Stimulated activated CD8-positive, alpha-beta memory T cell treated with anti-CD3 and anti-CD28 coated beads, Interleukin-15, amount 100 ng/mL, for 1 hour (primary cell): Measurements from ENCODE around the gene TMEM131L.

ENCODE experiments used
- DNase-seq: peaks from one replicate; pipeline ENCODE4 v3.0.0-alpha.2; 2020; ENCODE audit warnings: low read depth

TMEM131L gene

DNA sequence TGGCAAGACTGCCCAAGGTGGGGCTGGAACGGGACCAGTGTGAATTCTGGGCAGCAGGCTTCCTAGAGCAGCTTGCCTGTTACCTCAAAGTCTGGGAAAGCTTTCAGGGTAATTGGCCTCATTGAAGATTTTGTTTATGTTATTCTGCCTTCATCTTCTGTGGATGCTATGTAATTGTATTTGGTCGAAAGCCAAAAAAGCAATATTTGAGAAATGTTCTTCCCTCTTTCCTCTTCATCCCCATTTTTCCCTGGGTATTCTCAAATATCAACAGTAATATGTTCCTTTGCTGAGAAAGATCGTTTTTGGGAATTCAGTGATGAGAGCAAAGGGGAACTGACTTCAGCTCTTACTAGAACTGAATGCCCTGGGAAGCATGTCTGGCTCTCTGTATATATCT, 12.9 kb downstream of the TMEM131L start:
- no peak for DNase-seq

DNA sequence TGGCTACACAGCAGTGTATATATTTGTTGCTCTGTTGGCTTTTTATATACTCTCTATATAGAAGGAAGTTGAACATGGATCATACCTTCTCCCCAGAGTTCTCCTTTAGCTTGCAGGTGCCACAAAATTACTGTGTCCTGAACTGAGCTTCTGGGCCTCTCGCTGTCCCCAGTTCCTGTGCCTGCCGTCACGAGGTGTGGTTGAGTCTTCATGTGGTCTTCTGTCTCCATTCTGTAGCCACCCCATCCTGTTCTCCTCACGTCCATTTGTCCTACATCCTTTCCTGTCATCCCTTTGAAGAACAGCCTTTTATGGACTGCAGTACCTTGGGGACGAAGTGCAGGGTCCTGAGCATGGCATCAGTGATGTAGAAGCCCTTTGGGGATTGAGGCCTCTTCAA, 14.5 kb downstream of the TMEM131L start:
- no peak for DNase-seq

- no peak for DNase-seq
These were observed 15.3 kb downstream of the TMEM131L start for GRCh38 chr4:153481478-153481877.

DNA sequence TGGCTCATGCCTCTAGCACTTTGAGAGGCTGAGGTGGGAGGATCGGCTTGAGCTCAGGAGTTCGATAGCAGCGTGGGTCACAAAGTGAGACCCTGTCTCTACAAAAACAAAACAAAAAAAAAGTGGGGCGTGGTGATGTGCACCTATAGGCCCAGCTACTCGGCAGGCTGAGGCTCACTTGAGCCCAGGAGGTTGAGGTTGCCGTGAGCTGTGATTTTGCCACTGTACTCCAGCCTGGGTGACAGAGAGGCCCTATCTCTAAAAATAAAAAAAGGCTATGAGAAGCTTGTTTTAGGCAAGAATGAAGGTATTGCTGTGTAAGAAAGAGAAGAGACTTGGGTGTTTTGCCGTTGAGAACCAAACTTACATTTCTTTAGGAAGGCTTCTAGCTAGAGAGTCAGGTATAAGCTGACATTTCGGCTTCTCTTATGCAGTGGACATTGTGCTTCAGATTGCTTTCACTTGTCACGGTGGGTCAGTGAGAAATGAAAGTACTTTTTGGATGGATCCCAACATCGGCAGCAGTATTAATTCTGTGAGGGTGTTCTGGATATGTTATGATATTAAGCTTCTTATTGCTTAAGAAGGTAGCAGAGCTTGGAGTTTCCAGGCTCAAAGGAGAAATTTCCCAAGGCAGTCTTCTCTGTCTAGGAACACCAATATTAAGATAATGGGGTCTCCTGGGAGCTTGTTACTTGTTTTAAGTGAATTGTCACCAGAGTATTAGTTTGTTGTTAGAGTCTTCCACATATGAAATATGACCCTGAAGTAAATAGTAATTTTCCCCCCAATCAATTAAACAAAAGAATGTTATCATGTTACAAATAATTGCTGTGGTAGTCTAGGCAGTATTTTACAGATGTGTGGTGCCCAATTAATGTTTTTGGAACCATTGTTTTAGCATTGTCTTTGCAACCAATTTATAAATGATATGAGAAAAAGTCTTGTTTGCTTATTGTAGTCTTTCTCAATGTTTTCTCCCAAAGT, 17.6 kb downstream of the TMEM131L start:
- DNase-seq, result no peak

GRCh38 chr4:153485359-153485758, 19.2 kb downstream of the TMEM131L start:
- DNase-seq, result no peak

- no peak for DNase-seq
These were observed 19.7 kb downstream of the TMEM131L start for GRCh38 chr4:153485860-153486259.

- DNase-seq, result no peak
These were observed 20.4 kb downstream of the TMEM131L start for GRCh38 chr4:153486281-153487151.

DNA sequence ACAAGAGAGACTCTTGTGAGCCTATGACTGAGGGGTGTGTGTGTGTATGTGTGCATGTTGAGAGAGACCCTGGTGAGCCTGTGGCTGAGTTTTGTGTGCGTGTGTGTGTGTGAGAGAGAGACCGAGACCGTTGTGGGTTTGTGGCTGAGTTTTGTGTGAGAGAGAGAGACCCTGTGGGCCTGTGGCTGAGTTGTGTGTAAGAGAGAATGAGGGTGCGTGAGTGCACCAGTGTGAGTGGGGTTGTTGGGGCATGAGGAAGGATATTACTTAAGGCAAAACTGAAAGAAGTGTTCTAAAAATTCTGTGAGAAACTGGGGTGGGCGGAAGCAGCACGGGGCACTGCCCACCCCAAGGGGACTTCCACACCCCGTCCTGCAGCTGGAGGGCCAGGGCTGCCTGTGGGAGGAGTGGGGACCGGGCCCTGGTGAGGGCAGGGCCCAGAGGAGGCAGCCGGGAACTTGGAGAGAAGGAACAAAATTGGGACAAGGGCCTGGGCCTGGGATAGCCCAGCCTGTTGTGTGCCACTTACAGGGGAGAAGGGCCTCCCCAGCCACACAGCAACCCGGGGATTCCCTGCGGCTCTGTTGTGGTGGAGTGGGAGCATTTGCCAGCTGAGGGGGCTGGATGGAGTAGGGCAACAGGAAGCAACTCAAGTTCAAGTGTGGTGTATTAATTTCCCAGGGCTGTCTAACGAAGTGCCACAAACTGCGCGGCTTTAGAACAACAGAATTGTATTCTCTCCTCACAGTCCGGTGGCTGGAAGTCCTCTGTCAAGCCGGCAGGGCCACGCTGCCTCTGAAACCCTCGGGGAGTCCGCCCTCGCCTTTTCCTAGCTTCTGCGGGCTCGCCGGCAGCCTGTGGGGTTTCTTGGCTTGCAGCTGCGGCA, 22.1 kb downstream of the TMEM131L start:
- no peak for DNase-seq

GRCh38 chr4:153489856-153490558, 23.8 kb downstream of the TMEM131L start:
- no peak for DNase-seq

DNA sequence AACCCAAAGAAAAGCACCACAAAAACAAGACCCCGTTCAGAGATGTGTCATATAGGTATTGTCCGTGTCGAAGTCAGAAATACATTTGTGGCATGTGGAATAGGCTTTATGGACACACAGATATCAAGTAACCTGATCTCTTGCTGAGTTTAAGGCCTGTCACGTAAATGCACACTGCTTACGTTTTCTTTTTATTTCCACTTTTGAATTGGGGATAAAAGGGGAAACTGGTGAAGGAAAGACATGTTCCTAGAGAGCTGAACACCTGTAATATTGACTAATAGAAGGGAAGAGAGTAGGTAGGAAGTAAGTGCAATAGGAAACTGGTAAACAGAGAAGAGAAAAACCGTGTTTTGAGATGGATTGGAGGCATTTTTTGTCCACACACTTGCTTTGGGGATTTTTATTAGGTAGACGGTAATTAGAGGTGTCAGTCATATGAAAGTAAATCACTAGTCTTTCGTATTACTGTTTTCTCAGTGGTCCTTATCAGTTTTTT, 24.9 kb downstream of the TMEM131L start:
- no peak for DNase-seq

DNA sequence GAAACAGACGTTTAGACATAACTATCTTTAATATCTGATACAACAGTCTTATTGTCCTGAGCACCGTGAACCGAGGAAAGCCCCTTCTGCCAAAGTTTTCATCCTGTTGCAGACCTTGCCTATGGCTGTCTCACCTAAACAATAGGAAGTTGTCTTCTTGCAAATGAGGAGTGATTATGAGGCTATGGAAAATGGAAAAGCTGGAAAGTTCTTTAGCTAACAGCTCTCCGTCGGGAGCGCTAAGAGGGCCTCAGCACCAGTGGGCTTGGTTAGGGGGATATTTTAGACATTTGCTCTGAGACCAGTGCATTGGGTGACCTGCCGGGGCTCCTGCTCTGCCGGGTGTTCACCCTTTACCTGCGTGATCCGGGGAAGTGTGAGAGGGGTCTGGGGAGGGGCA, 28.4 kb downstream of the TMEM131L start:
- DNase-seq, result no peak

GRCh38 chr4:153495480-153496193, 29.5 kb downstream of the TMEM131L start:
- no peak for DNase-seq

DNA sequence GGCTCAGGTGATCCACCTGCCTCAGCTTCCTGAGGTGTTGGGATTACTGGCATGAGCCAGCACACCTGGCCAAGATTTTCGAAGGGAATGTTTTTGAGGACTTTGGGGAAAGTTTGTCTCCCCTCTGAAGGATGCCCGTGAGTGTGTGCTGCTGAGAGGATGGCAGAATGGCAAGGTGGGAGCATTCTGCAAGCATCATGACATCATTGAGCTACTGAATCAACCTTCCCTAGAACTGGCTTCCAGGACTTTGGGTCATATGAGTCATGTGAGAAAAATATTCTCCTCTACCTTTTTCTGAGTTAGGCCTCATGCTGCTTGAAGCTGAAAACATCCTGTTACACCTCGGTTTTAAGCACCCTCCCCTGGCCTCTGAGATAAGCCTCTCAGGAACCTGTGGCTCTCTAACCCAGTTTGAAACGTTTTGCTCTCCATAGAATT, 31.0 kb downstream of the TMEM131L start:
- DNase-seq, result no peak

- DNase-seq, result no peak
These were observed 32.1 kb downstream of the TMEM131L start for GRCh38 chr4:153497988-153498967.

GRCh38 chr4:153499005-153499404, 32.8 kb downstream of the TMEM131L start:
- DNase-seq, result no peak

DNA sequence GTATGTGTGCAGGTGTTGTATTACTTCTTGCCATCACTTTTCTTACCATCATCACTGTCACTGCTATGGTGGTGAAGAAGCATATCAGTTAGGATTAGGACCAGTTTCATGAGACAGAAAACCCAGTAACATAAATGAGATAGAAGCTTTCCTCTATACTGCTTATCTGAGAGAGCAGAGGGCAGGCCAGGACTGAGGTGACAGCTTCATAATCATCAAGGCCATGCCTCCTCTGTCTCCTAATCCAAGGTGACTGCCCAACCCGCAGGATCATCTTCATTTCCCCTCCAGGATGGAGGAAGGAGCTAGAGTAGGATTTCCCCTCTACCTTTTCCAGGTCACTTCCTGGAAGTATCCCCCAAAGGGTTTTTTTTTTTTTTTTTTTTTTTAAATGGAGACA, 35.4 kb downstream of the TMEM131L start:
- DNase-seq, result no peak

- DNase-seq, result no peak
These were observed 36.4 kb downstream of the TMEM131L start for GRCh38 chr4:153502584-153502983.

DNA sequence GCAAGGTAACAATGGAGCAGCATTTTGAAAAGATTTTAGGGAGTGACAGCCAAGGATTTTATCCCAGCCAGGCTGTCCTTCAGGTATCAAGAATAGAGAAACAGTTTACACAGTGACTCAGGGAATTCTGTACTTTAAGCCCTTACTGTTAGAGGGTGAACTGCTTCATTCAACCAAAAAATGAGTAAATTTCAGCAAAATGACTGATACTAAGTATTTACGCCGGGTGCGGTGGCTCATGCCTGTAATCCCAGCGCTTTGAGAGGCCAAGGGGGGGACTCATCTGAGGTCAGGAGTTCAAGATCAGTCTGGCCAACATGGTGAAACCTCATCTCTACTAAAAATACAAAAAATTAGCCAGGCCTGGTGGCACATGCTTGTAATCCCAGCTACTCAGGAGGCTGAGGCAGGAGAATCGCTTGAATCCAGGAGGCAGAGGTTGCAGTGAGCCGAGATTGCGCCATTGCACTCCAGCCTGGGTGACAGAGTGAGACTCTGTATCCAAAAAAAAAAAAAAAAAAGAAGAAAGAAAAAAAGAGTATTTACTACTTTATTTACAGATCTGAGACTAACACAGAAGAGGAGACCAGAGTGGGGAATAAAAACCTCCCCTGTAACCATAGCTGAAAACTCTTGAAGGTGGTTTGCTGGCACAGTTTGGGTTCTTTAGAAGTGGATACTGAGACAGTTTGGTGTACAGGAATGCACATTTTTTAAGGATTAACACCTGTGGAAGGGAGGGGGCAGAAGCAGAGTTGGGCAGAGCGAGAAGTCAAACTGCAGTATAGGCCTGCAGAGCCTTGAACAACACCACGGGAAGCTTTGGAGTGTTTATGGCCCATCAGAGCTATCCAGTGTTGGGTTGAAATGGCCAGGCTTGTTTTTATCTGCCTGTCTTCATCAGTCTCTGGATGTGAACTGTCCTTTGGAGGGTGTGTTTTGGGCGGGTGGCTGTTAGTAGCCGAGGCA, 40.5 kb downstream of the TMEM131L start:
- no peak for DNase-seq
